GM08714 (cell line): ENCODE data around the gene NDRG4.

ENCODE experiments used
- H3K4me3 ChIP-seq: fragments of 200-500 bp; sonication (Bioruptor generic); 2 replicates; pipeline ENCODE4 v1.5.1; 2014; ENCODE audit warnings: mild to moderate bottlenecking, low read length, inconsistent platforms
- ZNF274 ChIP-seq: IDR thresholded peaks from 2 replicates; pipeline ENCODE4 v1.6.1; 2012; ENCODE audit warnings: mild to moderate bottlenecking, low read depth, low read length

NDRG4 gene

DNA sequence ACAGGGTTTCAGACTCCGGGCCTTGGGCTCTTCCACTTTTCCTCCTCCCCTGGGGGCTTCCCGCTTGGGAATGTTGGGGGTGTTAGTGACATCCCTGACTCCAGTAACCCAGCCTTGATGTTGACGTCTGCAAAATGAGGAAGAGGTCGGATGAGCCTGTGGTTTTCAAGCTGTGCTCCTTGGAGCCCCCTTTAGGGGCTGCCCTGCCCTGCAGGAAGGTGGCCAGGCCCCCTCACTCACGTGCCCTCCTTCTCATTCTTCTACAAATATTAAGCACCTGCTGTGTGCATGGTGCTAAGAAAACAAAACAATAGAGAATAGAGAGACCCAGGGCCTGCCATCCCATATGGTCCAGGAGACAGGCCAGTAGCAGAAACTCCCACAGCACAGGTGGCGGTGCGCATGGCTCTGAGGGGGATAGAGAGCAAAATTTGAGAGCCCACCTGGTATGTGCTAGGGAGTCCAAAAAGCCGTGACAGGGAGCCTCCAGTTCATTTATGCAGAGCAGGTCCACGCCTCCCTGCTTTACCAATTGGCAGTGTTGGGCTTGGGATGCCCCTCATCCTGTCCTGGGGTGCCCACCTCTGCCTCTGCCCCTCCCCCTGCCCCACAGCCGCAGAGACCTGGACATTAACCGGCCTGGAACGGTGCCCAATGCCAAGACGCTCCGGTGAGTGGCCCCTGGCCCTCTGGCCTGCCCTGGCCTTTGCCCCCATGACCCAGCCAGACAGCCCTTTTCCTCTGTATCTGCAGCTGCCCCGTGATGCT is 7.4 kb downstream of the NDRG4 start:
- H3K4me3 ChIP-seq = no peak overlapping the region
- no peak for TF ChIP-seq ZNF274

DNA sequence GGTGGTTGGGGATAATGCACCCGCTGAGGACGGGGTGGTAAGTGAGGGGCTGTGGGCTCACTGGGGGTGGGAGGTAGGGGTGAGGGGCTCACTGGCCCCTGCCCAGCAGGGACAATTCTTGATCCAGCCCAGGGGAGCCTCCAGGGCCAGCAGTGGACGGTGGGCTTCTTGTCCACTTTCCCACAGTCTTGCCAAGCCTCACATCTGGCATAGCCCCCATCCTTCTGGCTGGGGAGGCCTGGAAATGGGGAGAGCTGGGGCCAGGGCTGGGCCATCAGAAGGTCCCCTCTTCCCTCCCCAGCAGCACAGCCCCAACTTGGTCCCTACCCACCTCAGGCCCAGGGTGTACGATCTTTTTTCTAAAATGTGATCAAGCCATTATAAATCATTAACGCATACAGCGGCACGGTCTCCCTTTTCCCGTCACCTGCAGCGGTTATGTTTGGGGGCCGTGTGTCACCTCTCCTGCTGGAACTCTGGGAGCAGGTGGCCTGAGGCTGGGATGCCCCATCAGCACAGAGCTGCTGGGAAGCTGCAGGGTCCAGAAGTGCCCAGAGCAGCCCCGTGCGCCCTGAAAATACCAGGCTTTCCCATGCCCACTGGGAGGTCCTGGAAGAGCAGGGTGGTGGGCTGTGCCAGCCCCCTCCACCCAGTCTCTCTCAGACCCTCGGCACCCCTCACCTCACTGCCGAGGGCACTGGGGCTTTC is 8.2 kb downstream of the NDRG4 start:
- TF ChIP-seq ZNF274 = no peak
- no peak overlapping the region for H3K4me3 ChIP-seq

DNA sequence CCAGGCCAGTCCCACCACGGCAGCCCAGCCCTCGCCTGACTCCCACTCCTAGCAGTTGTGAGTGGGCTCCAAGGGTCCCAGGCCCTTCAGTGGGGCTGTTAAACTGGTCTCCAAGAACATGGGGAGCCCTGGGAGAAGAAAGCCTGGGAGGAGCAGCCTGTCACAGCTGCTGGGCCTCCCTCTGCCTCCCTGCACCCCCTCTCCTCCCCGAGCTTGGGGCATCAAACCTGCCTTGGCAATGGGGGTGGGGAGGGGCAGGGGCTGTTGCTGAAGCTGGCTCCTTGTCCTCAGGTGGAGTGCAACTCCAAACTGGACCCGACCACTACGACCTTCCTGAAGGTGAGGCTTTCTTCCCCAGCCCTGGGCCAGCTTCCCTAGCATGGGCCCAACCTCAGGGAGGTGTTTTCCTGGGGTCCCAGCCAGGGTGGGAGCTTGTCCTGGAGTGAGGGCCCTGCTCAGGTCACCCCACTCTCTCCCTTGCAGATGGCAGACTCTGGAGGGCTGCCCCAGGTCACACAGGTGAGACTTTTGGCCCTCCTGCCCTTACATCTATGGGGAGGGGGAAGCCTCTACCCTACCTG is 8.8 kb downstream of the NDRG4 start:
- no peak overlapping the region for H3K4me3 ChIP-seq
- no peak for TF ChIP-seq ZNF274

GRCh38 chr16:58509256-58510096 is 9.5 kb downstream of the NDRG4 start:
- no peak for TF ChIP-seq ZNF274
- no peak overlapping the region for H3K4me3 ChIP-seq

- H3K4me3 ChIP-seq = no peak overlapping the region
- TF ChIP-seq ZNF274 = no peak
These were observed 10.3 kb downstream of the NDRG4 start for GRCh38 chr16:58510097-58510775.

GRCh38 chr16:58510776-58511628 is 11.1 kb downstream of the NDRG4 start:
- H3K4me3 ChIP-seq = no peak overlapping the region
- no peak for TF ChIP-seq ZNF274

- H3K4me3 ChIP-seq = no peak overlapping the region
- TF ChIP-seq ZNF274 = no peak
These were observed 12.2 kb downstream of the NDRG4 start for GRCh38 chr16:58511933-58512815.

DNA sequence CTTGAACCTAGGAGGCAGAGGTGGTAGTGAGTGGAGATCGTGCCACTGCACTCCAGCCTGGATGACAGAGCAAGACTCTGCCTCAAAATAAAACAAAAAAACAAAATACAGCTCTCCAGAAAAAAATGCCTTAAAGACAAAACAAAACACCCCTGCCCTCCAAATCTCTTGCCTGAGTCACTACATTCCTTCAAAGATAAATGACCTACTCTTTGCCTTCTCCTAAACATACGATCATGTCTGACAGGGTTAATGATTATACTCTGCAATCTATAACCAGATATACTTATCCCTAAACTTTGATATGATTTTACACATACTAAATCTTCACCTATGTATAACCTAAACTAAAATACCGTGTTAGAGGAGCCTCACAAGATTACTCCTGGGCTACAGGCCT is 13.9 kb downstream of the NDRG4 start:
- TF ChIP-seq ZNF274 = no peak
- no peak overlapping the region for H3K4me3 ChIP-seq

DNA sequence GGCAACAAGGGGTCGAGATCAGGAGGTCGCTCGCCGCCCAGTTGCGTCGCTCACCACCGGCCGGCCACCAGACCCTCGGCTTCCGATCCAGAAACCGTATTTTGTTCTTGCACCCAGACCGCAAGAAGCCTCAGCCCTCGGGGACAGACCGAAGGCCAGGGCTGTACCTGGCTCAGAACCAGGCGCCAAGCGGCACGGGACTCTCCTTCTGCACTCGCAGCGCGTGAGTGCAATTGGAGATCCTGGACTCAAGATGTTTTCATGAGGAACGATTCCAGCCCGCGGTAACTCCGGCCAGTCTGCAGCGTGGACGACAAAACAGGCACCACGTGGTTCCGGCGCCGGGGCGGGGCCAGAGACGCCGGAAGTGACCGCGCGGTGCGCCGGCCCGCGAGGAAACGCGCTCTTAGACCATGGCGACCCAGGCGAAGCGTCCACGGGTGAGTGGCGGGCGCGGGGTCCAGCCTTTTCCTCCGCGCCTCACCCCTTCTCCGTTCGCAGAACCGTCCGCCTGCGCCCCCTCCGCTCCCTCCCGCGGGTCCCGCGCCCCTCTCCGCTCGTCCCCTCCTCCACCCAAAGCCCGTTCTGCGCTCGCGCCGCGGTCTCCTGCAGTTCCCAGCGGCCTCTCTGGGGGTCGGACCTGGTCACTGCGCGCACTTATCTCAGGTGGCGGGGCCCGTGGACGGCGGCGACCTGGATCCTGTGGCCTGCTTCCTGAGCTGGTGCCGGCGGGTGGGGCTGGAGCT is 15.4 kb downstream of the NDRG4 start, which contains the start of gene SETD6:
Gene SETD6 (plus strand): TSS at position 393 of the 746 bp plus-strand sequence. CDS start 21 bp downstream, at position 414.
- peak within 1 kb of the TSS; percentile 62 for H3K4me3 ChIP-seq
- TF ChIP-seq ZNF274 = no peak

- TF ChIP-seq ZNF274 = no peak
- peak overlapping the region; percentile 62 for H3K4me3 ChIP-seq
These were observed 16.2 kb downstream of the NDRG4 start for GRCh38 chr16:58515871-58516767.
